Measurements from ENCODE around the gene ASH1L.
A peak's percentile ranks its signal among the peaks of the same experiment; 100 is the strongest.
"Not testable (repeated sequence)": the region's sequence is repeated elsewhere in the genome, so short reads cannot be mapped to it uniquely, and the experiment has no call there.

The ASH1L gene

DNA sequence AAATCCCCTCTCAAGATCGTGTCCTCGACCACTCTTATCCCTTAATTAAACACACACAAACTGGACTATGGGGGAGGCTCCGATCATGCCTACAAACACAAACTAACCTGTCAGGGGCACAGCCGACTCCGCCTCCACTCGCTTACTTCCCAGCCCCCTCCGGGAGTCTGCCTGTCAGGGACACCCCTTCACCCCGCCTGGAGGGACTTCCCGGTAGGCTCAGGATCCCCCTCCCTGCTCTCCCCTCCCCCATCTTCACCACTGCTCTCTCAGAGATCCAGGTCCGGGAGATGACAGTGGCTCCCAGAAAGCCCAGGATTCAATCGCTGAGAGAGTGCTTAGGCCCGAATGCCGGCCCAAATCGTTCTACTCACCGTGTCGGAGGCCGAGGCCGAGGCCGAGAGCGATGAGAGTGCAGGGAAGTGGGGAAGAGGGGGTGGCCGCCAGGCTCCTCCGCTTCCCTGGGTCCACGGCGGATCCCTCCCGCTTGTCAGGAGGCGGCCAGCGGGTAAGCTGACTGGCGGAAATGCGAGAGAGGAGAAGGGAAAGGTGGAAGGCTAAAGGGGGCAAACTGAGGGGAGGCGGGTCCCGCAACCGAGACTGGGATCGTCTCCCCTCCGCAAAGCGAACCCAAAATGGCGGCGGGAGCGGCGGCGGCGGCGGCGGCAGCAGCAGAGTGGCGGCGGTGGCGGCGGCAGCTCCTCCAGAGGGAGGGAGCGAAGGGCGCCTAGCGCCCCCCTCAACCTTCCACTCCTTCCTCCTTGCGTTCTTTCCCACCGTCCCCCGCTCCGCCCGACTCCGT lies 623 bp downstream of the ASH1L start:
- DNase-seq (ENCODE audit: low read depth), result peak; percentile 21

DNA sequence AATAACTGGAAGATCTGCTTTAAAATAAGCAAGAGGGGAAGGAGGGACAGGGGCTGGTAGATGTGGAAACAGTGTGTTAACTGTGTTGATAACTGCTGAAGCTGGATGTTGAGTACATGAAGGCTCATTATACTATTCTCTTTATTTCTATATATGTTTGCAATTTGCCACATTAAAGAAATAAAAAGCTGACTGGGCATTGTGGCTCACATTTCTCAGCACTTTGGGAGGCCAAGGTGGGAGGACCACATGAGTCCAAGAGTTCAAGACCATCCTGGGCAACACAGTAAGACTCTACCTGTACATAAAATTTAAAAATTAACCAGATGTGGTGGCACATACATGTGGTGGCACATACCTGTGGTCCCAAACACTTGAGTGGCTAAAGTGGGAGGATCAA lies 6.7 kb downstream of the ASH1L start:
- no peak for DNase-seq (ENCODE audit: low read depth)

DNA sequence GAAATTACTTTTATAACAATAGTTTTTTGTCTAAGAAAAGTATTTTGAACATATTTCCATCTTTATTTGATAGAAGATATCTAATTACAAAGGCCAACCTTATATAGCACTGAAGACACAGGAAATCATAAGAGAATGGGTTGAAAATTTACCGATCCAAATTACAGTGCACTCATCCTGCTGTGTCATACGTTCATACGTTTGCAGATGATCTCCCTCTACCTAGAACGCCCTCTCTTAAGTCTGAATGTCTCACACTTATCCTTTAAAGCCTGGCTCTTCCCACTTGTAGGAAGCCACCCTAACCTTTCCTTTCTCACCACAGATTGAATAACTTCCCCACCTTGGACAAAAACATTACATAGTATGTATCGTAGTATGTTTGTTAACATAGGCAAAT lies 9.3 kb downstream of the ASH1L start:
- DNase-seq (ENCODE audit: low read depth), result no peak

DNA sequence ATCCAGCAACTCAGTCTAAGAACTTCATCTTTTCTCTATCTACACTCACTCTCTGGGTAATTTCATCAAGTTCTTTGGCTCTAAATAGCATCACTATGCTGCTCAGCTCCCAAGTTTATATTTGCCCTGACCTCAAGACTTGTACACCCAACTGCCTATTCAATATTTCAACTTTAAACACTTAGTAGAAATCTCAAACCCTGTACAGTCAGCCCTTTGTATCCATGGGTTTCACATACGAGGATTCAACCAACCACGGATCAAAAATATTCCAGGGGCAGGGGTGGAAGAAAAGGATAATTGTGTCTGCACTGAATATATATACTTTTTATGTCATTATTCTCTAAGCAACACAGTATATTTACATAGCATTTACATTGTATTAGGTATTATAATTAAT lies 13.9 kb downstream of the ASH1L start:
- no peak for DNase-seq (ENCODE audit: low read depth)

DNA sequence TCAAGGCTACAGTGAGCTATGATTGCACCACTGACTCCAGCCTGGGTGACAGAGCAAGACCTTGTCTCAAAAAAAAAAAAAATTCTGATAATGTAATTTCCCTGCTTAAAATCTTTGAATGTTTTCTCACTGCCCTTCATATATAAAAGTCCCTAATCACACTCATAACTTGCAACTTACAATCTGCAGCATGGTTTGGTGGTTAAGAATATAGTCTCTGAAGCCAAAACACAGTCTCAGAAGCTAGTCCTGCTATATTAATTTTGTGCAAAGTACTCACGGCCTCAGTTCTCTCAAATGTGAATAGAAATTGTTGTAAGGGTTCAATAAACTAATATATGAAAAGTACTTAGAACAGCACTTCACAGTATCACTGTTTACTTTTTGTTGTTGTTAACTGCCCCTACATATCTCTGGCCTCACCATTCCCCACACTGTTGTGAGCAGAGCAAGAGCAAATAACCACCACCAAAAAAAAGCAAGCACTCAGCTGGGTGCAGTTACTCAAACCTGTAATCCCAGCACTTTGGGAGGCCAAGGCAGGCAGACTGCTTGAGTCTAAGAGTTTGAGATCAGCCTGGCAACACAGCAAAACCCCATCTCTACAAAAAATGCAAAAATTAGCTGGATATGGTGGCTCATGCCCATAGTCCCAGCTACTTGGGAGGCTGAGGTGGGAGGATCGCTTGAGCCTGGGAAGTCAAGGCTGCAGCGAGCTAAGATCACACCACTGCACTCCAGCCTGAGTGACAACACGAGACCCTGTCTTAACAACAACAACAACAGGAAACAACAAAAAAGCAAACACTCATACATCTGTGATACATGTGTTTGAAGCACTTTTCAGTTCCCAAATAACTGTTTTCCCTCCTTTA lies 22.4 kb downstream of the ASH1L start:
- DNase-seq (ENCODE audit: low read depth), result no peak

DNA sequence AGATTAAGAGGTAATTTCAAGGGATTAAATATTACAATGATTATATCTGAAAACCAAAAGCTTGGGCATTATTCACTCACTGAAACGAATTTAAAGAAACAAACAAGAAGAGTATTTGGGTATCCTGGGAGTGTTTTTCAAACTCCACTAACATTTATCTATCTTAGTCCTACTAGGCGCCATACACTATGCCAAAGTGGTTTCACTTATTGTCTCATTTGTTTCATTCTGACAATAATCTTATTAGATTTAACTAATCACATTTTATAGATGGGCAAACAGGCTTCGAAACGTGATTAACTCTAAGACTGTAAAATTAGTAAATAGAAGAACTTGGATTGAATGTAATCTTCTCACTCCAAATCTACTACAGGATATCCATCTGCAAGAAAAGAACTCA lies 25.4 kb downstream of the ASH1L start:
- no peak for DNase-seq (ENCODE audit: low read depth)

DNA sequence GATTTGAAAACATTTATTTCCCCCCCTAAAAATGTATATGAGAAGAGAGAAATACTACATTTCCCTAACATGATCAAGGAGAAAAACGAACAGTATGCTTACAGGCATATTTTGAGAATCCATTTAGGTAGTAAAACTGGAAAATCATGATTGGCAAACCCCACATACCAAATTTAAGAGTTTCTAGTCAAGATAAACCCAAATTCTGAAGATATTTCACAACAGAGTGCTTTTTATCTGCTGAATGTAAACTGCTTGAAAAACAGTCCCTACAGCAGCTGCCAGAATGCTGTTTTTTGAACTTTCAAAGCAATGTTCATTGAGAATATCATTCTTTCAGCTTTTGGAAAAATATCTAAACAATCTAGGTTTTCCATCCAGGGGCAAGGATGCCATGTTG lies 31.0 kb downstream of the ASH1L start:
- DNase-seq (ENCODE audit: low read depth), result no peak

DNA sequence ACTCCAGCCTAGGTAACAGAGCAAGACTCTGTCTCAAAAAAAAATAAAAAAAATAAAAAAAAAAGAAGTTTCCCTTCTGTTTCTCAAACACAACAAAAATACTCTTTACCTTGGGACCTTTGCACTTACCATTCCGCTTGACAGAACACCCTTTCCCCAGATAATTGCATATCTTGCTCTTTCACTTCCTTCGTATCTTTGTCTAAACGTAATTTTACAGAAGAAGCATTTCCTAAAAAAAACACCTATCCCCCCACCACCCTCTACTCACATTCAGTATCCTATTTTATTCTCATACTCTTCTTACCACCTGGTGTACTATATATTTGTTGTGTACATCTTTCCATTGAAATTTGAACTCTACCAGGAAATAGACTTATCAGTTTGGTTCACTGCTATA lies 32.7 kb downstream of the ASH1L start:
- DNase-seq (ENCODE audit: low read depth), result no peak

DNA sequence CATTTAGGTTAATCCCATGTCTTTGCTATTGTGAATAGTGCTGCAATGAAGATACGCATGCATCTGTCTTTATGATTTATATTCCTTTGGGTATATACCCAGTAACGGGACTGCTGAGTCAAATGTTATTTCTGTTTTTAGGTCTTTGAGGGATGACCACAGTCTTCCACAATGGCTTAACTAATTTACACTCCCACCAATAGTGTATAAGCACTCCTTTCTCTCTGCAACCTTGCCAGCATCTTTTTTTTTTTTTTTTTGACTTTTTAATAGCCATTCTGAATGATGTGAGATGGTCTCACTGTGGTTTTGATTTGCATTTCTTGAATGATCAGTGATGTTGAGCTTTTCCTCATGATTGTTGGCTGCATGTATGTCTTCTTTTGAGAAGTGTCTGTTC lies 33.5 kb downstream of the ASH1L start:
- DNase-seq (ENCODE audit: low read depth), result peak; percentile 48

DNA sequence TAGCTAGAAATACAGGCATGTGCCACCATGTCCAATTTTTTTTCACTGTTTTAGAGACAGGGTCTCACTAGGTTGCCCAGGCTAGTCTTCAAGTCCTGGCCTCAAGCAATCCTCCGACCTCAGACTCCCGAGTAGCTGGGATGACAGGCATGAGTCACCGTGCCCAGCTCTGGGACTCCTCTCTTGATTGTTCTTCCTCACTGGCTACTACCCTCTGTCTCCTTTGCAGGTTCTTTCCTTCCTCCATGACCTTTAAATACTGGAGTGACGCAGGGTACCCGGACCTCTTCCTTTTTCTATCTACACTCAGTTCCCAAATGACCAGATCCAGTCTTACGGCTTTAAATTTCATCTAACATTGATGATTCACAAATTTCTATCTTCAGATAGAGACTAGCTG lies 34.9 kb downstream of the ASH1L start:
- DNase-seq (ENCODE audit: low read depth), result no peak

DNA sequence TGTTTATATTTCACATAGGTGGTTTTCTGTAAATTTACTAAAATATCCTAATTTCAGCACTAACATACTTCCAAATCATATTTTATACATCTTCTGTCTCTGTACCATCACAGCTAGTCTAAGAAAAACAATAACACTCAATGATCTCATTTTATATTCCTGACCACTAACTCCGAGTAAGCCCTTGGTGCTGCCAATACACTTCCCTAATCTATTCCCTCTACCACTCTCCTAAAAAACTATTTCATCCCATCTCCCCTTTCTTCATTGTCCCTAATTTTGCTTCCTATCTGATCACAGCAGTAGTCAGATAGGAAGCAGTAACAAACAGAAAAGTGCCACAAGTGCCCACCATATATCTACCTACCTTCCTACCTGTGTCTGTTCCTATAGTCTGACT lies 36.2 kb downstream of the ASH1L start:
- no peak for DNase-seq (ENCODE audit: low read depth)

DNA sequence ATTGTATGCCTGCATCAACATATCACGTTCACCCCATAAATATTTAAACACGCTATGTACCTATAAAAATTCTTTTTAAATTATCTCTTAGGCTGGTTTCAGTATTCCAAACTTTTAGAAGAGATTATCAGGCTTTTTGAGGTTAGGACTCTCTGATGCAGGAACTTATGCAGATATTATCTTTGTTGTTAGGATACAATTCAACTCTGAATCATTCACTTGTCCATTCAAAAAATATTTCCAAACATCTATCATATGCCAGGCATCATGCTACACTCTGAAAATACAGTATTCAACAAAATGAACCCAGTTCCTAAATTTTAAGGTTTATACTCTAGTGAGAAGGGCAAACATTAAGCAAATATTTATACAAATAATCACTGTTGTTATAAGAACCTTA lies 40.5 kb downstream of the ASH1L start:
- no peak for DNase-seq (ENCODE audit: low read depth)

DNA sequence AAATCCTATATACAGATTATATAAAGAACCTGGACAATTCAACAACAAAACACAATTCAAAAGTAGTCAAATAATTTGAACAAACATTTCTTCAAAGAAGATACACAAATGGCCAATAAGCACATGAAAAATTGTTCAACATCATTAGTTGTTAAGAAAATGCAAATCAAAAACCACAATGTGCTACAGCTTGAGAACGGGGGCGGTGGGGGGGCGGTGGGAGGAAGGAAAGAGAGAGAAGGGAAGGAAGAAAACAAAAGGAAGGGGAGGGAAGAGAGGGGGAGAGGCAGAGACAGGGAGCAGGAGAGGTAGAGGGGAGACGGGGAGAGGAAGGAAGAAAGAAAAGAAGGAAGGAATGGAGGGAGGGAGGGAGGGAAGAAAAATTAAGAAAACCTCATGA lies 44.1 kb downstream of the ASH1L start:
- no peak for DNase-seq (ENCODE audit: low read depth)

DNA sequence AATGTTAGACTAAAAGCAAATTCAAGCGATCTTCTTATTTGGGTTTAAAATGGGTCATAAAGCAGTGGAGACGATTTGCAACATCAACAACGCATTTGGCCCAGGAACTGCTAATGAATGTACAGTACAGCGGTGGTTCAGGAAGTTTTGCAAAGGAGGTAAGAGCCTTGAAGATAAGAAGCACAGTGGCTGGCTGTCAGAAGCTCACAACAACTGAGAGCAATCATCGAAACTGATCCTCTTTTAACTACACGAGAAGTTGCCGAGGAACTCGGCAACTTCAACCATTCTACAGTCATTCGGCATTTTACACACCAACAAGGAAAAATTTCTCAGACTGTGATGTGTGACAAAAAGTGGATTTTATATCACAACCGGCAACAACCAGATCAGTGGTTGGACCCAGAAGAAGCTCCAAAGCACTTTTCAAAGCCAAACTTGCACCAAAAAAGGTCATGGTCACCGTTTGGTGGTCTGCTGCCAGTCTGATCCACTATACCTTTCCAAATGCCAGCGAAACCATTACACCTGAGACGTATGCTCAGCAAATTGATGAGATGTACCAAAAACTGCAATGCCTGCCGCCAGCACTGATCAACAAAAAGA lies 47.9 kb downstream of the ASH1L start:
- no peak for DNase-seq (ENCODE audit: low read depth)

DNA sequence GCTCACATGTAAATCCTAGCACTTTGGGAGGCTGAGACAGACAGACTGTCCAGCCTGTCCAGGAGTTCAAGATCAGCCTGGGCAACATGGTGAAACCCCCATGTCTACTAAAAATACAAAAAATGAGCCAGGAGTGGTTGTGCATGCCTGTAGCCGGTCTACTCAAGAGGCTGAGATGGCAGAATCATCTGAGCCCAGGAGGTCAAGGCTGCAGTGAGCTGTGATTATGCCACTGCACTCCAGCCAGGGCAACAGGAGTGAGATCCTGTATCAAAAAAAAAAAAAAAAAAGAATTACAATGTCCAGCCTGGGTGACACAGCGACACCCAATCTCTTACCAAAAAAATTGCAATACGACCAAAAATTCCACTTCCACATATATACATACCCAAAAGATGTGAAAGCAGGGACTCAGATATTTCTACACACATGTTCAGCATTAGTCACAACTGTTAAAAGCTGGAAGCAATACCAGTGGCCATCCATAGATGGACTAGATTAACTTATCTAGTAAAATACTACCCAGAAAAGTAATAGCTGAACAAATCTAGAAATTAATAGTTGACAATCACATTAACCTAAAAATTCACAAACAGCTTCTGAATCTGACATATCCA lies 49.2 kb downstream of the ASH1L start:
- peak; percentile 26 for DNase-seq (ENCODE audit: low read depth)

DNA sequence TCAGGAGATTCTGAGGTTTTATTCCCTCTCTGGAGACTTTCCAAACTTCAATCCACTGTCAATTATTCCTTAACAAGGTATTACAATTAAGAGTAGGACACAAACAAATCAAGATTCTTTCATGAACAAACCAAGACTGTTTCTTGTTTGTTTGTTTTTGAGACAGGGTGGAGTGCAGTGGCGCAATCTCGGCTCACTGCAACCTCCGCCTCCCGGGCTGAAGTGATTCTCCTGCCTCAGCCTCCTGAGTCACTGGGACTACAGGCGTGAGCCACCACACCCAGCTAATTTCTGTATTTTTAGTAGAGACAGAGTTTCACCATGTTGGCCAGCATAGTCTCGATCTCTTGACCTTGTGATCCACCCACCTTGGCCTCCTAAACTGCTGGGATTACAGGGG lies 51.2 kb downstream of the ASH1L start:
- not testable (repeated sequence) for DNase-seq (ENCODE audit: low read depth)

DNA sequence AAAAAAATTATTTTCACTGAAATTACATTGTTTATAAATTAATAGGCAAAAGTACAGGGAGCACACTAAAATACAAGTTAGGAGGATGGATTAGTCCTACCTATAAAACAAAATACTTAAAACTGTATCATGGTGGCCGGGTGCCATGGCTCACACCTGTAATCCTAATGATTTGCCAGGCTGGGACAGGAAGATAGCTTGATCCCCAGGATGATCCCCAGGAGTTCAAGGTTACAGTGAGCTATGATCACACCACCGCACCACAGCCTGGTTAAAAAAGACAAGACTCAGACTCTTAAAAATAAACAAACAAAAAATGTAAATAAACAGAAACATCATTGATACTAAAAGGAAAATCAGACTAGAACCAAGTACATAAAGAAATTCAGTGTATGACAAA lies 53.5 kb downstream of the ASH1L start:
- no peak for DNase-seq (ENCODE audit: low read depth)

DNA sequence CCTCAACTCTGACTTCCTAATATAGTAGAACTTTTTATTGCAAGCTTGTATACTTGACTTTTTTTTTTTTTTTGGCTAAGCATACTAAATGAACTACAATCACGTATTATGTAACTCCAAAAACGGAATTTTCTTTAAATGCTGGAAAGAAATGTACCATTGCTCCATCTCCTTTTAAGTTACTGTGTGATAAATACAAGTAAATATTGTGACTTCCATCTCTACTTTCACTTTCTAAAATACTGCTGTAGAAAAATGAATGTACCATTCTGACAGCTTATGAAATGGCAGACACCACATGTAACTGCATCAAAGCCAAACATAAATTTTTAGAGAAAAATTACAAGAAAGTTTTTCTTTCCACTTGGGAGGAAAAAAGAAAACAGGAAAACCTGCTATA lies 54.7 kb downstream of the ASH1L start:
- no peak for DNase-seq (ENCODE audit: low read depth)

DNA sequence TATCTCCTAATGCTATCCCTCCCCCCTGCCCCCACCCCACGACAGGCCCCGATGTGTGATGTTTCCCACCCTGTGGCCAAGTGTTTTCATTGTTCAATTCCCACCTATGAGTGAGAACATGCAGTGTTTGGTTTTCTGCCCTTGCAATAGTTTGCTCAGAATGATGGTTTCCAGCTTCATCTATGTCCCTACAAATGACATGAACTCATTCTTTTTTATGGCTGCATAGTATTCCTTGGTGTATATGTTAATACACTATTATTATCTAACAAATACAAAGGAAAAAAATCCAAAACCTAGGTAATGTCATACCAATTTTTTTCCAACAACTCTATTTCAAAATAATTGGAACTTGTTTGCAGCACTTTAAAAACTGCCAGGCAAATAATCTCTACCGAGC lies 56.6 kb downstream of the ASH1L start:
- DNase-seq (ENCODE audit: low read depth), result not testable (repeated sequence)

DNA sequence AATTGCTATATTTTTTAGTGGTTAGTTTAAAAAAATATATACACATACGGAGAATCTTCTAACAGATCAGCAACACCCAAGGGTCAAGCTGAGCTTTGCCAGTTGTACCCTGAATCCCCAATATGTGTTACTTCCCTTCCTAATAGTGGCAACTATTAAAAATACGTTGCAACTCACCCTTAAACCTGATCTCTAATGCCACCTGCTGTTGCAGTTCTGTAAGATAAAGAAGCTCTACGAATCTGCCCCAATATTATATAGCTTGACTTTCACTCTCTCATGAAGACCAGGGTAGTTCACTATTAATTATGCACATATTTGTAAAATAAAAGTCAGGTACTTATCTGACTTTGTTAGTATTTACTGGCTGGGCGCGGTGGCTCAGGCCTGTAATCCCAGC lies 58.4 kb downstream of the ASH1L start:
- no peak for DNase-seq (ENCODE audit: low read depth)

DNA sequence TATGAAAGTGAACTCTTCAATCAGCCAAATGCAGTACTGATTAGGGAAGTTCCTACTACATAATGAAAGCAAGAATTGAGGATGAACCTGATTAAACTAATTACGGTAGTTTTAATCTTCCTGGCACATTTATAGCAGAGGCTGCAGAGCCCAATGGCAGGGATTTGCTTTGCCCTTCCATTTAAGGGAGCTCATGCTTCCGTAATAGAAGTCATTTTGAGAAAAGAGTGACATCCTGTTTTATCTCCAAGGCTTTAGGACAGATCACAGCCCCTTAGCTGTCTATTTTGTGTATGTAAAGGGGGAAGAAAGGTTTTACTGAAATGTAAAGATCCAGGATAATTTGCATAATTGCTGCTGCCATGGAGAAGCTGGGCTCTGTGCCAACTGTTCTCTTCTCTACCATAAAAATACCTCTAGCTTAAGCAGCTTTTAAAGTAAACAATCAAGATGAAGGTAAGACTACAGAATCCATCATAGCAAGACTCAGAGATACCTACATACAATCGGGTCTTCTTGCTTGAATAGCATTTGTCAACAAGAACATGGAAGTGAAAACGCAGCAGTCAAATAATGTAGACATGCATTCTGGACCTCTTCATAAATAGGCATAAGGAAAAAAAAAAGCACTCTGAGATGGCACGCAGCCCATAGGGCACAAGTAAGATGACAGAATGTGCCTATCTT lies 62.5 kb downstream of the ASH1L start:
- no peak for DNase-seq (ENCODE audit: low read depth)

DNA sequence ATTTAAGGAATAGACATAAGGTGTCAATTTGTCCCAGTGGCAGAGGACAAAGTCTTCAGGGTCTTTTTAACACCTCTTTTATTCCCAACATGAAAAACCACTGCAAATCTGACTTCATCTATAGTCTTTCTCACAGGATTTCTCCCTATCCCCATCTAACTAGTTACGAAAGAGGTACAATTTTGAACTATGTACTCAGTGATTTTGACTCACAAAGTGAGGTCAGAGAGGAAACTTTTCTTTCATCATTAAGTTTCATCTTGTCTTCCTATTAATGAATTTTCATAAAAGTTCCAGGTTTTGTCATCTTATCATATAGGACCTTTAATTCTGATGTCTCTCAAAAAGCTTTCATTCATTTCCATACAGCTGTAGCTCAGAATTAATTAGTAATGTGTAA lies 63.3 kb downstream of the ASH1L start:
- DNase-seq (ENCODE audit: low read depth), result no peak

Data from stromal cell of bone marrow (primary cell).